Smooth muscle cell (in vitro differentiated cells): ENCODE data around the gene BTBD17. TPM values are rescaled to one million over a fixed set of nuclear protein-coding genes. Genes with fewer than 3 reads are reported as not detected.

ENCODE experiments used
- DNase-seq: peaks from one replicate; lab custom pipeline; 2025; ENCODE audit not compliant: unreplicated experiment; lab: John Stamatoyannopoulos, UW
- H2AFZ ChIP-seq: fragments of 200-600 bp; sonication (generic); 2 replicates; pipeline ENCODE4 v1.6.0; 2016; ENCODE audit warnings: antibody characterized with exemption, low read depth, mild to moderate bottlenecking
- H3F3A ChIP-seq: fragments of 200-600 bp; sonication (generic); 2 replicates; pipeline ENCODE4 v1.6.0; 2017; ENCODE audit warnings: antibody characterized with exemption, low read depth
- H3K27ac ChIP-seq: fragments of 200-600 bp; sonication (generic); 2 replicates; pipeline ENCODE4 v1.5.1; 2016; ENCODE audit warnings: low read depth, mild to moderate bottlenecking
- H3K27me3 ChIP-seq: fragments of 200-600 bp; sonication (generic); 2 replicates; pipeline ENCODE4 v1.6.1; 2016; ENCODE audit warnings: low read depth, mild to moderate bottlenecking
- H3K36me3 ChIP-seq: fragments of 200-600 bp; sonication (generic); 2 replicates; pipeline ENCODE4 v1.5.1; 2016; ENCODE audit warnings: low read depth
- H3K4me1 ChIP-seq: fragments of 200-600 bp; sonication (generic); 2 replicates; pipeline ENCODE4 v1.5.1; 2016; ENCODE audit warnings: low read depth
- H3K4me2 ChIP-seq: fragments of 200-600 bp; sonication (generic); 2 replicates; pipeline ENCODE4 v1.6.0; 2016; ENCODE audit warnings: mild to moderate bottlenecking
- H3K4me3 ChIP-seq: fragments of 200-600 bp; sonication (generic); 2 replicates; pipeline ENCODE4 v1.5.1; 2016; ENCODE audit warnings: mild to moderate bottlenecking
- H3K79me2 ChIP-seq: fragments of 200-600 bp; sonication (generic); 2 replicates; pipeline ENCODE4 v1.6.0; 2016; ENCODE audit warnings: low read depth, mild to moderate bottlenecking
- H3K9ac ChIP-seq: fragments of 200-600 bp; sonication (generic); 2 replicates; pipeline ENCODE4 v1.6.0; 2016; ENCODE audit warnings: low read depth
- H3K9me3 ChIP-seq: fragments of 200-600 bp; sonication (generic); replicated peaks from 2 replicates; pipeline ENCODE4 v1.5.1; 2016; ENCODE audit warnings: low read depth
- H4K20me1 ChIP-seq: fragments of 200-600 bp; sonication (generic); 2 replicates; pipeline ENCODE4 v1.6.0; 2016; ENCODE audit warnings: low read depth
- WGBS: methylation state at CpG from one replicate; pipeline ENCODE4 v1.1.7; 2016; ENCODE audit warnings: low lambda C conversion rate; 5-methylcytosine and 5-hydroxymethylcytosine counted together
- polyA plus RNA-seq: library from polyadenylated mRNA; unstranded; fragments of >200 nt; fragmentation: Nextera tagmentation; extraction: Ambion mirVana; gene quantifications from 2 replicates; pipeline ENCODE4 v1.2.1, GENCODE V29; 2016
- total RNA-seq: library from RNA; depleted of rRNA; stranded (reverse); fragments of >200 nt; gene quantifications from 2 replicates; pipeline ENCODE4 v1.2.3, GENCODE V29; 2014
- TF ChIP-seq, protein P1 (sequence below): fragments of 200-600 bp; sonication (generic); IDR thresholded peaks from 2 replicates; pipeline ENCODE4 v1.5.1; 2017; ENCODE audit warnings: borderline replicate concordance, mild to moderate bottlenecking, antibody characterized with exemption; ENCODE audit not compliant: insufficient read depth, poor library complexity, severe bottlenecking

BTBD17 gene
- total and polyA plus RNA-seq, 2 experiments from 2014 or later = not detected

DNA sequence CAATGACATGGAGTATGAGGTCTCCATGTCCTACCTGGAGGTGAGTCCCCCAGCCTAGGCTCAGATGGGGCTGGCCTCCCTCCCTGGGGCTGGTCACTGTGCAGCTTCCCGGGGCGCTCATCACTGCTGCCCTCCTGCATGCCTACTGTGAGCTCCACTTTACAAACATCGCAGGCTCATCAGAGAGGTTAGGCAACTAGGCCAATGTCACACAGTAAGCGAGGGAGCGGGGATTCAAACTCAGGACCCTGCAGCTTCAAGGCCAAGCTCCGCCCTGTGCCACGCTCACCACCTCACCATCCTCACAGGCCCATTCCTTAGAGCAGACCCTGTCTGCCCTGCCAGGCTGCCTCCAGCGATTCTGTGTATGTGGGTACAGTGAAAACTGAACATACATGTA, 18.5 kb downstream of the BTBD17 start:
- Histone ChIP-seq H3K36me3 (no peaks in the 10 kb centered on the region), H3K27ac (no peak overlapping the region), H3K4me2 (no peak overlapping the region), H4K20me1 (no peaks in the 10 kb centered on the region), H3K9me3 (no peaks in the 10 kb centered on the region), H3K9ac (no peak overlapping the region), H3F3A (no peaks in the 10 kb centered on the region), H2AFZ (no peak overlapping the region), H3K79me2 (no peaks in the 10 kb centered on the region), H3K4me1 (no peaks in the 10 kb centered on the region), H3K4me3 (no peak overlapping the region), H3K27me3 (peaks cover 11% of the 10 kb centered on the region)
- DNase-seq = no peak
- TF ChIP-seq, protein P1, sequence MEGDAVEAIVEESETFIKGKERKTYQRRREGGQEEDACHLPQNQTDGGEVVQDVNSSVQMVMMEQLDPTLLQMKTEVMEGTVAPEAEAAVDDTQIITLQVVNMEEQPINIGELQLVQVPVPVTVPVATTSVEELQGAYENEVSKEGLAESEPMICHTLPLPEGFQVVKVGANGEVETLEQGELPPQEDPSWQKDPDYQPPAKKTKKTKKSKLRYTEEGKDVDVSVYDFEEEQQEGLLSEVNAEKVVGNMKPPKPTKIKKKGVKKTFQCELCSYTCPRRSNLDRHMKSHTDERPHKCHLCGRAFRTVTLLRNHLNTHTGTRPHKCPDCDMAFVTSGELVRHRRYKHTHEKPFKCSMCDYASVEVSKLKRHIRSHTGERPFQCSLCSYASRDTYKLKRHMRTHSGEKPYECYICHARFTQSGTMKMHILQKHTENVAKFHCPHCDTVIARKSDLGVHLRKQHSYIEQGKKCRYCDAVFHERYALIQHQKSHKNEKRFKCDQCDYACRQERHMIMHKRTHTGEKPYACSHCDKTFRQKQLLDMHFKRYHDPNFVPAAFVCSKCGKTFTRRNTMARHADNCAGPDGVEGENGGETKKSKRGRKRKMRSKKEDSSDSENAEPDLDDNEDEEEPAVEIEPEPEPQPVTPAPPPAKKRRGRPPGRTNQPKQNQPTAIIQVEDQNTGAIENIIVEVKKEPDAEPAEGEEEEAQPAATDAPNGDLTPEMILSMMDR = no peak
- 85% methylated on average over 8 of the region's 8 CpGs for WGBS

DNA sequence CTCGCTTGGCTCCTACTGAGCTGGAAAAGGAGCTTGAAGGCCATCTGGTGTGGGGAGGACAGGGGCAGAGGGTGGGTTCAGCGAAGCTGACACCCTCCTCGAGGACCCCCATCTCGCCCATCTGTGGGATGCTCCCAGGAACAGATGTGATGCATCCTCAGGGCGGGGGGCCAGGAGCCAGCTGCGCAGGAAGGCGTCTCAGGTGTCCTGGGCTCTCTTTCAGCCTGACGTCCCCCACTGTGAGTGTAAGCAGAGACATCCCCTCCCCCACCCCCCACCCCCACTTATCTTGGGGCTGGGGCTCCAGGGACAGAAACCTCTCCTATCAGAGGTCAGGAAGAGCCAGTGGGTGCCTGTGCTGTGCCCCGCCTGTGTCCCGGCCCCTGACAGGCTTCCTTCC, 19.4 kb downstream of the BTBD17 start:
- H3K27me3 ChIP-seq = peaks cover 12% of the 10 kb centered on the region
- H3K4me3 ChIP-seq = no peak overlapping the region
- H4K20me1 ChIP-seq = no peaks in the 10 kb centered on the region
- no peaks in the 10 kb centered on the region for H3F3A ChIP-seq
- H3K36me3 ChIP-seq = no peaks in the 10 kb centered on the region
- H3K9me3 ChIP-seq = no peaks in the 10 kb centered on the region
- H3K4me1 ChIP-seq = no peaks in the 10 kb centered on the region
- WGBS = 87% methylated on average over 10 of the region's 10 CpGs
- H3K27ac ChIP-seq = no peak overlapping the region
- DNase-seq = no peak
- no peak overlapping the region for H3K9ac ChIP-seq
- no peaks in the 10 kb centered on the region for H3K79me2 ChIP-seq
- H2AFZ ChIP-seq = no peak overlapping the region
- TF ChIP-seq, protein P1 = no peak
- H3K4me2 ChIP-seq = no peak overlapping the region

DNA sequence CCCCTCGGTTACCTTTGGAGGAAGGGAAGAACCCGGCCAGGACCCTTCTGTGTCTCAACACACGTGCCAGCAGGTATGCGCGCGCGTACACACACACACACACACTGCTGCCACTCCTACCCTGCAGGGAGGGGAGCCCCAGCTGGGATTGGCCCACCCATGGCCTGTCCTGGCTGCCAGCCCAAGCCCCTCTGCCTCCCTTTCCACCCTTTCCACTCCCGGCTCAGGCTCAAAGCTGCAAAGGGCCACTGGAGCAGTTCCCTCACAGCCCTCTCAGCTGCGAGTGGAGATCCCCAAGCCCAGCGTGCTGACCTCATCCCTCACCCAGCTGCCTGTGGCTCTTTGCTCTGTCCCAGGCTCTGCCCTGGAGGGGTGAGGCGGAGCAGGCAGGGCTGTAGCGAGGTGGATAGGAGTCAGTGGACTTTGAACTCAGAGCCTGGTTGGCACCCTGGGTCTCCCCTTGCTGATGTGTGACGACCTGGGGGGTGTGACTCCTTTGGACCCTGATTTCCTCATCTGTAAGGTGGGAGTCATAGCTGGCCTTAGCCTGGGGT, 21.1 kb downstream of the BTBD17 start:
- Histone ChIP-seq H4K20me1 (no peaks in the 10 kb centered on the region), H3K36me3 (no peaks in the 10 kb centered on the region), H2AFZ (no peak overlapping the region), H3K4me3 (no peak overlapping the region), H3K27ac (no peak overlapping the region), H3F3A (no peaks in the 10 kb centered on the region), H3K9ac (no peak overlapping the region), H3K4me1 (no peaks in the 10 kb centered on the region), H3K9me3 (no peaks in the 10 kb centered on the region), H3K79me2 (no peaks in the 10 kb centered on the region), H3K4me2 (no peak overlapping the region), H3K27me3 (peaks cover 16% of the 10 kb centered on the region)
- 75% methylated on average over 12 of the region's 13 CpGs for whole genome bisulfite sequencing
- TF ChIP-seq, protein P1 = no peak
- DNase-seq = no peak

DNA sequence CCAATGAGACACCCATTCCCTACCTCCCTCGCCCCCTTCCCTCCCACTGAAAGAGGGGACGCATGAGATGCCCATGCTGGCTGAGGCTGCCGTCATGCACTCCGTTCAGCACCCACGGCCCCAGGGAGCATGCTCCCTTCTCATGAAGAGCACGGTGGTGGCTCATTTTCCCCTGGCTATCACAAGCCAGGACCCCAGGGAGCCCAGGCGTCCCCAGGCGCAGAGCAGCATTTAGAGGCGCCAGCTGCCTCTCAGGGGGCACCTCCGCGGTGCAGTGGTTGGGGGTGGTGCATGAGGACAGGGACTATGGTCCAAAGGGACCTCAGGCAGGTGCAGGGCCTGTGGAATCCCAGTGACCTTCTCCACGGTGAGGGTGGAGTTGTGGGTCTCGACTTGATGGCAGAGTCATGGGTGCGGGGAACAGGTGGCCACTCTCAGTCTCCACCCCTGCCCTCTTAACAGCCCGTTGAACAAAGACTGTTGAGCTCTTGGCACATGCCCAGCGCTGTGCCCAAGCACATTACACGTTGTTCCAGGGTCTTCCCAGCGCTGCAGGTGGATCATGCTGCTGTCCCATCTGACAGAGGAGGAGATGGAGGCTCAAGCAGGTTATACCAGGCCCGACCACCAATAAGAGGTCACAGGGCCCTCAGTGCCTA, 22.0 kb downstream of the BTBD17 start:
- 84% methylated on average over 18 of the region's 19 CpGs for WGBS
- Histone ChIP-seq H3K36me3 (no peaks in the 10 kb centered on the region), H4K20me1 (no peaks in the 10 kb centered on the region), H3K27ac (no peak overlapping the region), H3K4me1 (no peaks in the 10 kb centered on the region), H2AFZ (no peak overlapping the region), H3K27me3 (peaks cover 15% of the 10 kb centered on the region), H3K4me3 (no peak overlapping the region), H3K9ac (no peak overlapping the region), H3K9me3 (no peaks in the 10 kb centered on the region), H3K4me2 (no peak overlapping the region), H3K79me2 (no peaks in the 10 kb centered on the region), H3F3A (no peaks in the 10 kb centered on the region)
- no peak for DNase-seq
- TF ChIP-seq, protein P1 = no peak
